ENCODE measurements around the gene IL2RA.
"Not testable (repeated sequence)": the region's sequence is repeated elsewhere in the genome, so short reads cannot be mapped to it uniquely, and the experiment has no call there.

IL2RA gene

GRCh38 chr10:6082496-6083395 is 20.6 kb upstream of the IL2RA start:
- no peak for DNase-seq

- DNase-seq = no peak
Measured at GRCh38 chr10:6080417-6080973, 18.3 kb upstream of the IL2RA start.

GRCh38 chr10:6079044-6079443 is 16.9 kb upstream of the IL2RA start:
- no peak for DNase-seq

GRCh38 chr10:6077071-6077675 is 15.0 kb upstream of the IL2RA start:
- DNase-seq = no peak

- DNase-seq = no peak
Measured at GRCh38 chr10:6074489-6075301, 12.5 kb upstream of the IL2RA start.

- no peak for DNase-seq
Measured at GRCh38 chr10:6072215-6072934, 10.2 kb upstream of the IL2RA start.

GRCh38 chr10:6071181-6072175 is 9.3 kb upstream of the IL2RA start:
- DNase-seq = no peak

- no peak for DNase-seq
Measured at GRCh38 chr10:6070660-6071059, 8.5 kb upstream of the IL2RA start.

GRCh38 chr10:6069081-6069931 is 7.1 kb upstream of the IL2RA start:
- no peak for DNase-seq

GRCh38 chr10:6068422-6068821 is 6.3 kb upstream of the IL2RA start:
- DNase-seq = no peak

GRCh38 chr10:6068006-6068405 is 5.8 kb upstream of the IL2RA start:
- DNase-seq = no peak

GRCh38 chr10:6067457-6067856 is 5.3 kb upstream of the IL2RA start:
- no peak for DNase-seq

GRCh38 chr10:6065835-6066234 is 3.7 kb upstream of the IL2RA start:
- DNase-seq = no peak

GRCh38 chr10:6065406-6065805 is 3.2 kb upstream of the IL2RA start:
- DNase-seq = no peak

- DNase-seq = not testable (repeated sequence)
Measured at GRCh38 chr10:6064726-6065125, 2.6 kb upstream of the IL2RA start.

GRCh38 chr10:6064119-6064518 is 2.0 kb upstream of the IL2RA start:
- no peak for DNase-seq

- DNase-seq = no peak
Measured at GRCh38 chr10:6061056-6061455, 1.1 kb downstream of the IL2RA start.

- DNase-seq = no peak
Measured at GRCh38 chr10:6059506-6059905, 2.7 kb downstream of the IL2RA start.

GRCh38 chr10:6058682-6059475 is 3.3 kb downstream of the IL2RA start:
- no peak for DNase-seq
